SKM-1 treated with dmso at 0.1 percent for 144 hours (cell line): ENCODE results near the gene FBXO9.

ENCODE experiments used
- DNase-seq: peaks from one replicate; lab custom pipeline; 2025; ENCODE audit not compliant: unreplicated experiment; lab: John Stamatoyannopoulos, UW

FBXO9 gene

GRCh38 chr6:53065266-53066076 lies at the start of gene FBXO9:
TSS of gene FBXO9 (plus strand) at chr6:53065404. CDS start at chr6:53065790, 386 bp downstream.
- no peak for DNase-seq

GRCh38 chr6:53015486-53015885 lies 49.7 kb upstream of the FBXO9 start:
- no peak for DNase-seq

GRCh38 chr6:53018446-53018845 lies 46.8 kb upstream of the FBXO9 start:
- no peak for DNase-seq

GRCh38 chr6:53020005-53020744 lies 45.0 kb upstream of the FBXO9 start:
- DNase-seq = no peak

- no peak for DNase-seq
Measured at GRCh38 chr6:53023323-53023722, 41.9 kb upstream of the FBXO9 start.

- no peak for DNase-seq
Measured at GRCh38 chr6:53026526-53026925, 38.7 kb upstream of the FBXO9 start.

GRCh38 chr6:53027131-53027718 lies 38.0 kb upstream of the FBXO9 start:
- DNase-seq = no peak

GRCh38 chr6:53028467-53028866 lies 36.7 kb upstream of the FBXO9 start:
- DNase-seq = no peak

- DNase-seq = no peak
Measured at GRCh38 chr6:53029257-53029656, 35.9 kb upstream of the FBXO9 start.

GRCh38 chr6:53029761-53030160 lies 35.4 kb upstream of the FBXO9 start:
- DNase-seq = no peak

GRCh38 chr6:53031281-53031680 lies 33.9 kb upstream of the FBXO9 start:
- DNase-seq = no peak

GRCh38 chr6:53032849-53033248 lies 32.4 kb upstream of the FBXO9 start:
- DNase-seq = no peak

- DNase-seq = no peak
Measured at GRCh38 chr6:53033764-53034163, 31.4 kb upstream of the FBXO9 start.

- DNase-seq = no peak
Measured at GRCh38 chr6:53035549-53036213, 29.5 kb upstream of the FBXO9 start.

GRCh38 chr6:53038141-53038540 lies 27.1 kb upstream of the FBXO9 start:
- no peak for DNase-seq

- DNase-seq = no peak
Measured at GRCh38 chr6:53038596-53038995, 26.6 kb upstream of the FBXO9 start.

GRCh38 chr6:53041356-53041755 lies 23.8 kb upstream of the FBXO9 start:
- no peak for DNase-seq

GRCh38 chr6:53042112-53042511 lies 23.1 kb upstream of the FBXO9 start:
- no peak for DNase-seq

- DNase-seq = no peak
Measured at GRCh38 chr6:53043581-53043980, 21.6 kb upstream of the FBXO9 start.

GRCh38 chr6:53044071-53044470 lies 21.1 kb upstream of the FBXO9 start:
- DNase-seq = no peak

GRCh38 chr6:53044572-53044971 lies 20.6 kb upstream of the FBXO9 start:
- no peak for DNase-seq
